PC-9 (cell line): ENCODE data around the gene C7orf25. TPM values are rescaled to one million over a fixed set of nuclear protein-coding genes. Genes with fewer than 3 reads are reported as not detected.

Experiments
- BruUV-seq: library from RNA; stranded (reverse); fragments of 400-500 nt; replicated peaks from 2 replicates; lab custom pipeline; 2021; lab: Mats Ljungman, UMichigan
- CTCF ChIA-PET: fragments of 300-600 bp; sonication (Branson Sonifier 250); formaldehyde crosslinking; loops from one replicate; lab custom pipeline; 2022; ENCODE audit warnings: antibody characterized with exemption; lab: Charles Lee
- POLR2A ChIA-PET: fragments of 300-600 bp; sonication (Branson Sonifier 250); formaldehyde crosslinking; loops from one replicate; lab custom pipeline; 2022; ENCODE audit warnings: antibody characterized with exemption; ENCODE audit not compliant: unreplicated experiment; lab: Charles Lee
- DNase-seq, 2 experiments: peaks; one replicate each; pipeline versions ENCODE4 v3.0.0 to v3.0.0-alpha.2; 2015 to 2022; ENCODE audit warnings: mixed read lengths in 1 of 2
- H2AFZ ChIP-seq: fragments of 200-600 bp; sonication (generic); 2 replicates; pipeline ENCODE4 v1.8.1; 2017; ENCODE audit warnings: antibody characterized with exemption
- H3F3A ChIP-seq: fragments of 200-600 bp; sonication (generic); 2 replicates; pipeline ENCODE4 v1.8.1; 2017; ENCODE audit warnings: antibody characterized with exemption, mild to moderate bottlenecking, low read depth; ENCODE audit not compliant: insufficient read depth
- H3K27ac ChIP-seq: fragments of 200-600 bp; sonication (generic); 2 replicates; pipeline ENCODE4 v1.6.1; 2016; ENCODE audit warnings: mixed run types
- H3K27me3 ChIP-seq: fragments of 200-600 bp; sonication (generic); 2 replicates; pipeline ENCODE4 v1.6.1; 2016; ENCODE audit warnings: low read depth, mixed run types; ENCODE audit not compliant: insufficient read depth
- H3K36me3 ChIP-seq: fragments of 200-600 bp; sonication (generic); 2 replicates; pipeline ENCODE4 v1.6.1; 2016; ENCODE audit warnings: low read depth, mixed run types
- H3K4me1 ChIP-seq: fragments of 200-600 bp; sonication (generic); replicated peaks from 2 replicates; pipeline ENCODE4 v1.6.1; 2016; ENCODE audit warnings: mixed run types; ENCODE audit not compliant: insufficient read depth
- H3K4me2 ChIP-seq: fragments of 200-600 bp; sonication (generic); 2 replicates; pipeline ENCODE4 v1.6.1; 2017; ENCODE audit warnings: mixed run types
- H3K4me3 ChIP-seq: fragments of 200-600 bp; sonication (generic); 2 replicates; pipeline ENCODE4 v1.6.1; 2016; ENCODE audit warnings: mixed run types
- H3K79me2 ChIP-seq: fragments of 200-600 bp; sonication (generic); 2 replicates; pipeline ENCODE4 v1.6.1; 2017; ENCODE audit warnings: low read depth, mixed run types
- H3K9me2 ChIP-seq: fragments of 200-600 bp; sonication (generic); 2 replicates; pipeline ENCODE4 v1.8.1; 2017; ENCODE audit warnings: mild to moderate bottlenecking; ENCODE audit not compliant: insufficient read depth
- H3K9me3 ChIP-seq: fragments of 200-600 bp; sonication (generic); 2 replicates; pipeline ENCODE4 v1.8.1; 2016; ENCODE audit warnings: low read depth; ENCODE audit not compliant: insufficient read depth
- H4K20me1 ChIP-seq: fragments of 200-600 bp; sonication (generic); 2 replicates; pipeline ENCODE4 v1.8.1; 2017; ENCODE audit not compliant: insufficient read depth
- CTCF ChIP-seq: fragments of 200-600 bp; sonication (generic); conservative IDR thresholded peaks from 2 replicates; pipeline ENCODE4 v1.6.1; 2017; ENCODE audit warnings: mixed run types, antibody characterized with exemption, mild to moderate bottlenecking, moderate library complexity
- EZH2 ChIP-seq: fragments of 200-600 bp; sonication (generic); IDR thresholded peaks from 2 replicates; pipeline ENCODE4 v1.8.0; 2017; ENCODE audit warnings: antibody characterized with exemption, low read depth
- intact Hi-C: fragments of 100-400 bp; cut with micrococcal nuclease; formaldehyde crosslinking; loops from one replicate; pipeline ENCODE4 v1.10.0; 2022; ENCODE audit not compliant: unreplicated experiment
- total RNA-seq: library from RNA; stranded (reverse); gene quantifications from 2 replicates; pipeline ENCODE4 v1.2.3, GENCODE V29; 2021

Gene C7orf25
- total RNA-seq, 1 experiment from 2014 or later: 7.3 TPM

DNA sequence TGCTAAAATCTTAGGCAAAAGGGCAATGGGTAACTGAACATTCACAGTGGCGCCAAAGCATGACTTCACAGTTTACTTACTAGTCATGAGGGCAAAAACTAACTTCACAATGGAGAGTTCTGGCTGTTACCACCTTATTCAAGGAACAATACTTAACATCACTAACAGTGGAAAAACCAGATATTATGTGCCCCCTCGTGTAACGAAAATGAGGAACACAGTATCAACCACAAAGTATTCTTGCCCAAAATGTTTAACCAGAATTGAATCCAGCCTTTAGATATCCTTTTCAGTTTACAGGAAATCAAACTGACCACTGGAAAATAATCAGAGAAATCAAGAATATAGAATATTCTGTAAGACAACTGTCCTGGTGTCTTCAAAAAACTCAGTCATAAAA lies 9.5 kb downstream of the C7orf25 start:
- H4K20me1 ChIP-seq: no peaks in the 10 kb centered on the region

GRCh38 chr7:42900842-42901241 lies 11.0 kb downstream of the C7orf25 start:
- H3K4me2 ChIP-seq: no peak overlapping the region
- no peaks in the 10 kb centered on the region for H3K4me1 ChIP-seq
- BruUV-seq: no TSS peak
- H3K79me2 ChIP-seq: no peaks in the 10 kb centered on the region
- CTCF ChIA-PET: no interaction called here
- peaks cover 8% of the 10 kb centered on the region; the same call in 1 of the 2 replicates for H3K27me3 ChIP-seq
- POLR2A ChIA-PET: no interaction called here
- no peaks in the 10 kb centered on the region for H3F3A ChIP-seq
- H3K9me3 ChIP-seq: peaks cover 3% of the 10 kb centered on the region; the same call in 1 of the 2 replicates
- H3K27ac ChIP-seq: no peak overlapping the region
- H2AFZ ChIP-seq: no peak overlapping the region
- H3K9me2 ChIP-seq: no peaks in the 10 kb centered on the region
- no peak for TF ChIP-seq CTCF
- TF ChIP-seq EZH2: no peak
- H3K36me3 ChIP-seq: no peaks in the 10 kb centered on the region
- no peak for DNase-seq
- no peak overlapping the region for H3K4me3 ChIP-seq
- no peaks in the 10 kb centered on the region for H4K20me1 ChIP-seq
- intact Hi-C loops: no loop called here

More for the DNA sequence above, 9.5 kb downstream of the C7orf25 start:
- TF ChIP-seq EZH2 (no peak), CTCF (no peak)
- ChIA-PET POLR2A (no interaction called here), CTCF (no interaction called here)
- Histone ChIP-seq H3K27me3 (no peaks in the 10 kb centered on the region), H3K4me3 (no peak overlapping the region), H2AFZ (no peak overlapping the region), H3K27ac (no peak overlapping the region), H3K9me2 (no peaks in the 10 kb centered on the region), H3K79me2 (no peaks in the 10 kb centered on the region), H3K4me1 (no peaks in the 10 kb centered on the region), H3K9me3 (no peaks in the 10 kb centered on the region; the same call in 1 of the 2 replicates), H3K4me2 (no peak overlapping the region), H3K36me3 (no peaks in the 10 kb centered on the region), H3F3A (no peaks in the 10 kb centered on the region)
- intact Hi-C loops: no loop called here
- no TSS peak for BruUV-seq
- DNase-seq: no peak

DNA sequence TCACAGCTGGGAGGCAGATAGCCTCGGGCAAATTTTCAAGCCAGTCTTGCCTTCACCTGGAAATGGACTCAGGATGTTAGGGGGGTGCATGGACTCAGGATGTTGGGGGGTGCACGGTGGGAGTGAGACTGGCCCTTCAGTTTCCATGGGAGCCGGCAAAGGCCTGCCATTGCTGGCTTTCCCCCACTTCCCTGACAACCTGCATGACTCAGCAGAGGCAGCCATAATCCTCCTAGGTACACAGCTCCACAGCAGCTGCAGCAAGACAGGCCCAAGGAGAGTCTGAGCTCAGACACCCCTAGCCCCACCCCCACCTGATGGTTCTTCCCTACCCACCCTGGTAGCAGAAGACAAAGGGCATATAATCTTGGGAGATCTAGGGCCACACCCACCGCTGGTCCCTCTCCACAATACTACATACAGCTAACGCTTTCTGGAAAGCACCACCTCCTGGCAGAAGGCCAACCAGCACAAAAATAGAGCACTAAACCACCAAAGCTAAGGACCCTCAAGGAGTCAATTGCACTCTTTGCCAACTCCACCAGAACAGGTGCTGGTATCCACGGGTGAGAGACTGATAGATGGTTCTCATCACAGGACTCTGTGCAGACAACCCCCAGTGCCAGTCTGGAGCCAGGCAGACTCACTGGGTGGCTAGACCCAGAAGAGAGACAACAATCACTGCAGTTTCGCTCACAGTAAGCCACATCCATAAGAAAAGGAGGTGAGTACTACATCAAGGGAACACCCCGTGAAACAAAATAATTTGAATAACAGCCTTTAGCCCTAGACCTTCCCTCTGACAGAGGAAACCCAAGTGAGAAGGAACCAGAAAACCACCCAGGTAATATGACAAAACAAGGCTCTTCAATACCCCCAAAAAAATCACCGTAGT lies 18.3 kb downstream of the C7orf25 start:
- peaks cover 6% of the 10 kb centered on the region; the same call in 1 of the 2 replicates for H3K9me3 ChIP-seq
- H3K36me3 ChIP-seq: no peaks in the 10 kb centered on the region
- POLR2A ChIA-PET: no interaction called here
- no peak overlapping the region for H3K4me3 ChIP-seq
- H3F3A ChIP-seq: peaks cover 13% of the 10 kb centered on the region
- BruUV-seq: no TSS peak
- H4K20me1 ChIP-seq: no peaks in the 10 kb centered on the region
- no peak overlapping the region for H3K27ac ChIP-seq
- H3K27me3 ChIP-seq: peaks cover 8% of the 10 kb centered on the region; the same call in 1 of the 2 replicates
- no peak for DNase-seq
- no peaks in the 10 kb centered on the region for H3K9me2 ChIP-seq
- no peak overlapping the region for H3K4me2 ChIP-seq
- H3K79me2 ChIP-seq: no peaks in the 10 kb centered on the region
- peaks cover 13% of the 10 kb centered on the region; the same call in 1 of the 2 replicates for H3K4me1 ChIP-seq
- H2AFZ ChIP-seq: no peak overlapping the region
- TF ChIP-seq EZH2: no peak
- TF ChIP-seq CTCF: no peak
- CTCF ChIA-PET: no interaction called here
- intact Hi-C loops: no loop called here
